SK-N-SH treated with all-trans-retinoic acid at 6 μM for 48 hours (cell line): ENCODE data around the gene CARS1.

ENCODE experiments used
- ATAC-seq: fragments of 200-7000 bp; cut with Tn5 transposase; 3 replicates; pipeline ENCODE4 v1.9.1; 2020; ENCODE audit warnings: mild to moderate bottlenecking, moderate library complexity
- BACH2 ChIP-seq: fragments of 250-450 bp; sonication (Bioruptor Pico); IDR thresholded peaks from 2 replicates; pipeline ENCODE4 v1.9.0; 2021; ENCODE audit warnings: mild to moderate bottlenecking, borderline replicate concordance
- CSDC2 ChIP-seq: fragments of 250-450 bp; sonication (Bioruptor Pico); IDR thresholded peaks from 2 replicates; pipeline ENCODE4 v1.5.0; 2020; ENCODE audit warnings: mild to moderate bottlenecking, moderate library complexity
- ESRRG ChIP-seq: fragments of 250-450 bp; sonication (Bioruptor Pico); IDR thresholded peaks from 2 replicates; pipeline ENCODE4 v1.6.1; 2021; ENCODE audit warnings: mild to moderate bottlenecking
- GLIS3 ChIP-seq: fragments of 250-450 bp; sonication (Bioruptor Pico); IDR thresholded peaks from 2 replicates; pipeline ENCODE4 v1.5.0; 2020; ENCODE audit warnings: mild to moderate bottlenecking, moderate library complexity
- OSR1 ChIP-seq: fragments of 250-450 bp; sonication (Bioruptor Pico); IDR thresholded peaks from 2 replicates; pipeline ENCODE4 v1.8.0; 2022; ENCODE audit warnings: moderate library complexity, mild to moderate bottlenecking, inconsistent platforms
- PPARA ChIP-seq: fragments of 250-450 bp; sonication (Bioruptor Pico); IDR thresholded peaks from 2 replicates; pipeline ENCODE4 v1.5.0; 2020; ENCODE audit warnings: mild to moderate bottlenecking, borderline replicate concordance
- RARB ChIP-seq: fragments of 250-450 bp; sonication (Bioruptor Pico); IDR thresholded peaks from 2 replicates; pipeline ENCODE4 v1.8.0; 2021; ENCODE audit warnings: mild to moderate bottlenecking, moderate library complexity
- SNAI2 ChIP-seq: fragments of 250-450 bp; sonication (Bioruptor Pico); IDR thresholded peaks from 2 replicates; pipeline ENCODE4 v1.5.0; 2020; ENCODE audit warnings: mild to moderate bottlenecking, moderate library complexity
- TCF4 ChIP-seq: fragments of 250-450 bp; sonication (Bioruptor Pico); IDR thresholded peaks from 2 replicates; pipeline ENCODE4 v1.8.0; 2021; ENCODE audit warnings: mild to moderate bottlenecking, moderate library complexity, borderline replicate concordance
- ZC3H10 ChIP-seq: fragments of 250-450 bp; sonication (Bioruptor Pico); IDR thresholded peaks from 2 replicates; pipeline ENCODE4 v1.5.1; 2021; ENCODE audit warnings: mild to moderate bottlenecking, moderate library complexity
- ZFP3 ChIP-seq: fragments of 250-450 bp; sonication (Bioruptor Pico); IDR thresholded peaks from 2 replicates; pipeline ENCODE4 v1.5.0; 2020; ENCODE audit warnings: mild to moderate bottlenecking, moderate library complexity
- ZNF70 ChIP-seq: fragments of 450-650 bp; formaldehyde crosslinking; IDR thresholded peaks from 2 replicates; pipeline ENCODE4 v1.5.0; 2020; ENCODE audit warnings: mild to moderate bottlenecking, moderate library complexity
- ZNF8 ChIP-seq: fragments of 450-650 bp; formaldehyde crosslinking; IDR thresholded peaks from 2 replicates; pipeline ENCODE4 v1.5.0; 2020; ENCODE audit warnings: mild to moderate bottlenecking, moderate library complexity
- TF ChIP-seq, protein P1 (sequence below): fragments of 250-450 bp; sonication (Bioruptor Pico); IDR thresholded peaks from 2 replicates; pipeline ENCODE4 v1.5.1; 2021; ENCODE audit warnings: mild to moderate bottlenecking, moderate library complexity
- TF ChIP-seq, protein P2 (sequence below): fragments of 250-450 bp; sonication (Bioruptor Pico); IDR thresholded peaks from 2 replicates; pipeline ENCODE4 v1.8.0; 2020; ENCODE audit warnings: mild to moderate bottlenecking, moderate library complexity, borderline replicate concordance
- TF ChIP-seq, protein P3 (sequence below): fragments of 250-450 bp; sonication (Bioruptor Pico); IDR thresholded peaks from 2 replicates; pipeline ENCODE4 v1.5.0; 2020; ENCODE audit warnings: mild to moderate bottlenecking, moderate library complexity
- TF ChIP-seq, protein P4 (sequence below): fragments of 250-450 bp; sonication (Bioruptor Pico); IDR thresholded peaks from 2 replicates; pipeline ENCODE4 v1.8.0; 2021; ENCODE audit warnings: low read depth, mild to moderate bottlenecking, moderate library complexity, borderline replicate concordance

The CARS1 gene

DNA sequence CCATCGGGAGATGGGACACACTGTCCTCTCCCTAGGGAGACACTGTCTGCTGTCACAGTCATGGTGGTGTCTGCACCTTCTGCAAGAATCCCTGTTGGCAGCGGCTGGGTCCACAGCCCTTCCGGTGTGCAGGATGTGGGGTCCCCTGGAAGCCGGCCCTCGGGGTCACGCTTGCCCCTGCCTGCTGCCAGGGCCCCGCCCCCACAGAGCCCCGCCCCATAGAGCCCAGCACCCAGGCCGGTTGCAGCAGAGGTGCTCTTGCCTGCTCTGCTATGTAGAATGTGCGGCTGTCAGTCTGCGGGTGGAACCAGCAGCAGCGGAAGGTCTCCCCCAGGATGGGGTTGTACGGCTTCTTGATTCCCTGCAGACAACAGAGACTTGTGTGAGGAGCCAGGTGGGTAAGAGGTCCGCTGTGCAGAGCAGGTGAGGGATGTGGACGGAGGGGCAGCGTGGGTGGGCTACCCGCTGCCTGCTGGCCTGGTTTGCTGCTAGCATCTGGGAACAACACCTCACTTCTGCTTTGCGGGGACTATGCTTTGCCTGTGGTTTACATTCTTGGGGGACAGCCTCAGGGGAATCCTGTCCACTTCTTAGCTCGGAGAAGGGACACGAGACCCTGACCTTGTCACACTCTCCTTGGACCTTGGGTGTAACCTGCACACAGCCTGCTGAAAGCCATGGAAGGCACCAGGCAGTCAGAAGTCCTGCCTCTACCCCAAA lies 44.9 kb upstream of the CARS1 start:
- no peak for ATAC-seq
- TF ChIP-seq, protein P1, sequence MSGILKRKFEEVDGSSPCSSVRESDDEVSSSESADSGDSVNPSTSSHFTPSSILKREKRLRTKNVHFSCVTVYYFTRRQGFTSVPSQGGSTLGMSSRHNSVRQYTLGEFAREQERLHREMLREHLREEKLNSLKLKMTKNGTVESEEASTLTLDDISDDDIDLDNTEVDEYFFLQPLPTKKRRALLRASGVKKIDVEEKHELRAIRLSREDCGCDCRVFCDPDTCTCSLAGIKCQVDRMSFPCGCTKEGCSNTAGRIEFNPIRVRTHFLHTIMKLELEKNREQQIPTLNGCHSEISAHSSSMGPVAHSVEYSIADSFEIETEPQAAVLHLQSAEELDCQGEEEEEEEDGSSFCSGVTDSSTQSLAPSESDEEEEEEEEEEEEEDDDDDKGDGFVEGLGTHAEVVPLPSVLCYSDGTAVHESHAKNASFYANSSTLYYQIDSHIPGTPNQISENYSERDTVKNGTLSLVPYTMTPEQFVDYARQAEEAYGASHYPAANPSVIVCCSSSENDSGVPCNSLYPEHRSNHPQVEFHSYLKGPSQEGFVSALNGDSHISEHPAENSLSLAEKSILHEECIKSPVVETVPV (CRISPR knock-in tag): no peak
- no peak for TF ChIP-seq ZNF70

DNA sequence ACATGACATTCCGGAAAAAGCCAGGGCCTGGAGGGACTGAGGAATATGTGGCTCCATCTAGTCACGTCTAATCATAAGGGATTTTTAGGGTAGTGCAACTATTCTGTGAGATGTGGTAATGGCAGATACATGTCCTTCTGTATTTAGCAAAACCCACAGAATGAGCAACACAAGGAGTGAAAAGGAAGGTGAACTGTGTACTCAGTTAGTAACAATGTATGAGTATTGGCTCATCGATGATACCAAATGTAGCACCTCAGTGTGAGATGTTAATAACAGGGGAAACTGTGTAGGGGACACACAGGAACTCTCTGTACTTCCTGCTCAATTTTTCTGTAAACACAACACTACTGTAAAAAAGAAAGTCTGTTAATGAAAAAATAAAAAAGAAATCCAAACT lies 42.0 kb upstream of the CARS1 start:
- no peak for ATAC-seq
- TF ChIP-seq BACH2 (CRISPR knock-in tag) (no peak), RARB (no peak), ZC3H10 (CRISPR knock-in tag) (no peak), ESRRG (CRISPR knock-in tag) (no peak), GLIS3 (CRISPR knock-in tag) (no peak), ZFP3 (CRISPR knock-in tag) (no peak), CSDC2 (no peak), OSR1 (no peak), PPARA (CRISPR knock-in tag) (no peak), ZNF70 (no peak), SNAI2 (CRISPR knock-in tag) (no peak)
- TF ChIP-seq, protein P2, sequence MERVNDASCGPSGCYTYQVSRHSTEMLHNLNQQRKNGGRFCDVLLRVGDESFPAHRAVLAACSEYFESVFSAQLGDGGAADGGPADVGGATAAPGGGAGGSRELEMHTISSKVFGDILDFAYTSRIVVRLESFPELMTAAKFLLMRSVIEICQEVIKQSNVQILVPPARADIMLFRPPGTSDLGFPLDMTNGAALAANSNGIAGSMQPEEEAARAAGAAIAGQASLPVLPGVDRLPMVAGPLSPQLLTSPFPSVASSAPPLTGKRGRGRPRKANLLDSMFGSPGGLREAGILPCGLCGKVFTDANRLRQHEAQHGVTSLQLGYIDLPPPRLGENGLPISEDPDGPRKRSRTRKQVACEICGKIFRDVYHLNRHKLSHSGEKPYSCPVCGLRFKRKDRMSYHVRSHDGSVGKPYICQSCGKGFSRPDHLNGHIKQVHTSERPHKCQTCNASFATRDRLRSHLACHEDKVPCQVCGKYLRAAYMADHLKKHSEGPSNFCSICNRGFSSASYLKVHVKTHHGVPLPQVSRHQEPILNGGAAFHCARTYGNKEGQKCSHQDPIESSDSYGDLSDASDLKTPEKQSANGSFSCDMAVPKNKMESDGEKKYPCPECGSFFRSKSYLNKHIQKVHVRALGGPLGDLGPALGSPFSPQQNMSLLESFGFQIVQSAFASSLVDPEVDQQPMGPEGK: no peak
- TF ChIP-seq, protein P1 (CRISPR knock-in tag): no peak
- TF ChIP-seq, protein P3, sequence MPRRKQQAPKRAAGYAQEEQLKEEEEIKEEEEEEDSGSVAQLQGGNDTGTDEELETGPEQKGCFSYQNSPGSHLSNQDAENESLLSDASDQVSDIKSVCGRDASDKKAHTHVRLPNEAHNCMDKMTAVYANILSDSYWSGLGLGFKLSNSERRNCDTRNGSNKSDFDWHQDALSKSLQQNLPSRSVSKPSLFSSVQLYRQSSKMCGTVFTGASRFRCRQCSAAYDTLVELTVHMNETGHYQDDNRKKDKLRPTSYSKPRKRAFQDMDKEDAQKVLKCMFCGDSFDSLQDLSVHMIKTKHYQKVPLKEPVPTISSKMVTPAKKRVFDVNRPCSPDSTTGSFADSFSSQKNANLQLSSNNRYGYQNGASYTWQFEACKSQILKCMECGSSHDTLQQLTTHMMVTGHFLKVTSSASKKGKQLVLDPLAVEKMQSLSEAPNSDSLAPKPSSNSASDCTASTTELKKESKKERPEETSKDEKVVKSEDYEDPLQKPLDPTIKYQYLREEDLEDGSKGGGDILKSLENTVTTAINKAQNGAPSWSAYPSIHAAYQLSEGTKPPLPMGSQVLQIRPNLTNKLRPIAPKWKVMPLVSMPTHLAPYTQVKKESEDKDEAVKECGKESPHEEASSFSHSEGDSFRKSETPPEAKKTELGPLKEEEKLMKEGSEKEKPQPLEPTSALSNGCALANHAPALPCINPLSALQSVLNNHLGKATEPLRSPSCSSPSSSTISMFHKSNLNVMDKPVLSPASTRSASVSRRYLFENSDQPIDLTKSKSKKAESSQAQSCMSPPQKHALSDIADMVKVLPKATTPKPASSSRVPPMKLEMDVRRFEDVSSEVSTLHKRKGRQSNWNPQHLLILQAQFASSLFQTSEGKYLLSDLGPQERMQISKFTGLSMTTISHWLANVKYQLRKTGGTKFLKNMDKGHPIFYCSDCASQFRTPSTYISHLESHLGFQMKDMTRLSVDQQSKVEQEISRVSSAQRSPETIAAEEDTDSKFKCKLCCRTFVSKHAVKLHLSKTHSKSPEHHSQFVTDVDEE (CRISPR knock-in tag): no peak

DNA sequence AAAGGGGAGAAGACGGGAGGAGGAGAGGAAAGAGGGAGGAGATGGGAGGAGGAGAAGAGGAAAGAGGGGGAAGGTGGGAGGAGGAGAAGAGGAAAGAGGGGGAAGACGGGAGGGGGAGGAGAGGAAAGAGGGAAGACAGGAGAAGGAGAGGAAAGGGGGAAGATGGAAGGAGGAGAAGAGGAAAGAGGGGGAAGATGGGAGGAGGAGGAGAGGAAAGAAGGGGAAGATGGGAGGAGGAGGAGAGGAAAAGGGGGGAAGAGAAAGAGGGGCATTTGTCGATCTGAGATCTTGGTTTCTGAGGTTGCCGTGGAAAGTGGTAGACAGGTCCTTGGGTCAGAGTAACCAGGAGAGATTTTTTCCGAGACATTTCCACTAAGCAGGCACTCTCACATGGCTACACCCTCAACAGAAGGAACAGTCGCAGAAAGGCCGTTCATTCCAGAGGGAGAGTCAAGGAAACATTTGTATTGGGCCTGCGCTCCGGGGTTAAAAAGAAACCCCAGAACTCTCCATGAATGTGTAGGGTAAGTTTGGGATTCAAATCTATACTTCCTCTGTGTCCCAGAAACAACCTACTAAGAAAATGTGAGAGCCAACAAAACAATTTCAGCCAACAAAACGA lies 39.8 kb upstream of the CARS1 start:
- TF ChIP-seq, protein P3 (CRISPR knock-in tag): no peak
- TF ChIP-seq SNAI2 (CRISPR knock-in tag): no peak
- TF ChIP-seq, protein P2: no peak
- TF ChIP-seq, protein P4, sequence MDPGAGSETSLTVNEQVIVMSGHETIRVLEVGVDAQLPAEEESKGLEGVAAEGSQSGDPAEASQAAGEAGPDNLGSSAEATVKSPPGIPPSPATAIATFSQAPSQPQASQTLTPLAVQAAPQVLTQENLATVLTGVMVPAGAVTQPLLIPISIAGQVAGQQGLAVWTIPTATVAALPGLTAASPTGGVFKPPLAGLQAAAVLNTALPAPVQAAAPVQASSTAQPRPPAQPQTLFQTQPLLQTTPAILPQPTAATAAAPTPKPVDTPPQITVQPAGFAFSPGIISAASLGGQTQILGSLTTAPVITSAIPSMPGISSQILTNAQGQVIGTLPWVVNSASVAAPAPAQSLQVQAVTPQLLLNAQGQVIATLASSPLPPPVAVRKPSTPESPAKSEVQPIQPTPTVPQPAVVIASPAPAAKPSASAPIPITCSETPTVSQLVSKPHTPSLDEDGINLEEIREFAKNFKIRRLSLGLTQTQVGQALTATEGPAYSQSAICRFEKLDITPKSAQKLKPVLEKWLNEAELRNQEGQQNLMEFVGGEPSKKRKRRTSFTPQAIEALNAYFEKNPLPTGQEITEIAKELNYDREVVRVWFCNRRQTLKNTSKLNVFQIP (CRISPR knock-in tag): no peak
- TF ChIP-seq TCF4 (CRISPR knock-in tag): no peak
- TF ChIP-seq ESRRG (CRISPR knock-in tag): no peak
- TF ChIP-seq ZC3H10 (CRISPR knock-in tag): no peak
- TF ChIP-seq ZNF8: no peak
- no peak for ATAC-seq
